Inferior parietal cortex (tissue), 1 donor: ENCODE measurements around the gene ARHGAP22.

Experiments
- DNase-seq: peaks from one replicate; pipeline ENCODE4 v3.0.0-alpha.2; 2016; ENCODE audit errors: extremely low spot score

ARHGAP22 gene

GRCh38 chr10:48607356-48608278 lies 2.7 kb upstream of the ARHGAP22 start:
- DNase-seq = no peak

- DNase-seq = no peak
Observed at GRCh38 chr10:48606530-48607355, 1.9 kb upstream of the ARHGAP22 start.

- DNase-seq = no peak
Observed at GRCh38 chr10:48605786-48606529, 1.1 kb upstream of the ARHGAP22 start.

- DNase-seq = no peak
Observed at GRCh38 chr10:48604039-48604990, 558 bp downstream of the ARHGAP22 start.

GRCh38 chr10:48603421-48604038 lies 1.3 kb downstream of the ARHGAP22 start:
- no peak for DNase-seq

- DNase-seq = no peak
Observed at GRCh38 chr10:48602401-48603135, 2.3 kb downstream of the ARHGAP22 start.

- no peak for DNase-seq
Observed at GRCh38 chr10:48601789-48602188, 3.1 kb downstream of the ARHGAP22 start.

GRCh38 chr10:48600645-48601505 lies 4.0 kb downstream of the ARHGAP22 start:
- no peak for DNase-seq

GRCh38 chr10:48599830-48600134 lies 5.1 kb downstream of the ARHGAP22 start:
- DNase-seq = no peak

GRCh38 chr10:48598936-48599829 lies 5.7 kb downstream of the ARHGAP22 start:
- no peak for DNase-seq

GRCh38 chr10:48598243-48598935 lies 6.5 kb downstream of the ARHGAP22 start:
- DNase-seq = no peak

- DNase-seq = no peak
Observed at GRCh38 chr10:48595539-48595932, 9.3 kb downstream of the ARHGAP22 start.

- no peak for DNase-seq
Observed at GRCh38 chr10:48594803-48595538, 9.9 kb downstream of the ARHGAP22 start.

GRCh38 chr10:48594371-48594770 lies 10.5 kb downstream of the ARHGAP22 start:
- DNase-seq = no peak

- DNase-seq = no peak
Observed at GRCh38 chr10:48592346-48592745, 12.5 kb downstream of the ARHGAP22 start.

- no peak for DNase-seq
Observed at GRCh38 chr10:48590945-48591344, 13.9 kb downstream of the ARHGAP22 start.

- DNase-seq = no peak
Observed at GRCh38 chr10:48589266-48589665, 15.6 kb downstream of the ARHGAP22 start.
